Motor neuron (in vitro differentiated cells): ENCODE results near the gene SLCO2B1. TPM values are rescaled to one million over a fixed set of nuclear protein-coding genes. Genes with fewer than 3 reads are reported as not detected.
A peak's percentile ranks its signal among the peaks of the same experiment; 100 is the strongest.

Experiments
- ATAC-seq, 8 experiments: fragments of 200-7000 bp; cut with Tn5 transposase; replicated peaks in 6 of 8; 2 replicates each; pipeline ENCODE4 v1.8.0; 2021; ENCODE audit warnings: mild to moderate bottlenecking in 8 of 8, moderate library complexity in 8 of 8
- H3K27ac ChIP-seq, 2 donors: fragments of 250-450 bp; sonication (Bioruptor Pico); 2 replicates each; pipeline ENCODE4 v1.9.0; 2021; ENCODE audit warnings: antibody characterized with exemption in 2 of 2, mild to moderate bottlenecking in 2 of 2, moderate library complexity in 1 of 2
- H3K4me1 ChIP-seq, 2 donors: fragments of 250-450 bp; sonication (Bioruptor Pico); replicated peaks in 1 of 2; 2 replicates each; pipeline ENCODE4 v1.6.1; 2021; ENCODE audit warnings: antibody characterized with exemption in 2 of 2, mild to moderate bottlenecking in 2 of 2, moderate library complexity in 1 of 2
- H3K4me3 ChIP-seq, 5 donors: fragments of 250-450 bp; sonication (Bioruptor Pico); 2 replicates each; pipeline ENCODE4 v1.9.0; 2021; ENCODE audit warnings: antibody characterized with exemption in 5 of 5, mild to moderate bottlenecking in 5 of 5, moderate library complexity in 4 of 5
- WGBS, 10 experiments: fragments of 450-650 bp; shearing (Covaris generic); methylation state at CpG; one replicate each; pipeline ENCODE4 v1.0.0; 2022; 5-methylcytosine and 5-hydroxymethylcytosine counted together
- in situ Hi-C, 9 experiments: fragments of 400-800 bp; cut with MboI; loops; one replicate each; pipeline ENCODE4 v1.15.0; 2021; ENCODE audit warnings: low sequenced_read_pairs in 9 of 9, low pct_unique_long_range_greater_than_20kb in 2 of 9; ENCODE audit not compliant: unreplicated experiment in 9 of 9
- total RNA-seq, 8 experiments: library from RNA; unstranded; fragments of 300-600 nt; gene quantifications; 2 replicates each; pipeline versions ENCODE4 v1.2.3 to v1.2.4, GENCODE V29; 2022

SLCO2B1 gene
- total RNA-seq, 8 experiments from 2014 or later = 0.16 to 8.9 (median 0.59) TPM

DNA sequence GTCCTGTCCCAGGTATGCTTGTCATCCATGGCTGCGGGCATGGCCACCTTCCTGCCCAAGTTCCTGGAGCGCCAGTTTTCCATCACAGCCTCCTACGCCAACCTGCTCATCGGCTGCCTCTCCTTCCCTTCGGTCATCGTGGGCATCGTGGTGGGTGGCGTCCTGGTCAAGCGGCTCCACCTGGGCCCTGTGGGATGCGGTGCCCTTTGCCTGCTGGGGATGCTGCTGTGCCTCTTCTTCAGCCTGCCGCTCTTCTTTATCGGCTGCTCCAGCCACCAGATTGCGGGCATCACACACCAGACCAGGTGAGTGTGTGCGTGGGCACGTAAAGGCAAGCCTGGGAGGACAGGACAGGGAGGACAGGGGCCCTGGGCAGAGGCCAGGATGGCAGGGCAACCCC, 42.4 kb downstream of the SLCO2B1 start:
- in situ Hi-C loops = no loop called here
- no peak overlapping the region for H3K4me3 ChIP-seq
- no peak for ATAC-seq
- H3K27ac ChIP-seq = no peak overlapping the region
- H3K4me1 ChIP-seq = peaks cover 0 to 5% of the 10 kb centered on the region in 2 donors
- 80 to 100% (median 100%) methylated on average over 1 to 4 of the region's 15 CpGs; no CpG with 5 or more reads in 5 of the 10 experiments for WGBS, 10 experiments

DNA sequence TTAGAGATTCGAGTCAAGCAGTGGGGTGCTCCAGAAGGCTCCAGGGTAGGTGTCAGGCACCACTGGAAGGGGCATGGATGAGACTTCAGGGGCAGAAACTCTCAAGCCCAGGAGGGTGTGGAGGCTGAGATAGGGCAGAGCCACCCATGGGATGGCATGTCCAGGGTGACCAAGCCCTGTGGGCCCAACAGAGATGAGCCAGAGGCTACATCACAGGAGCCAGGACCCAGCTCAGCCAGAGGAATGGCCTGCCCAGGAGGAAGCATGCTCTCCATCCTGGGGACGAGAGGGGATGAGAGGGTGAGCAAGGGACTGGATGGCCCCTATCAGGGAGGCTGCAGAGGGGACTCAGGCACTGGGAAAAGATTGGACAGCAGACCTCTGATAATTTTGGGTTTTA, 42.8 kb downstream of the SLCO2B1 start:
- WGBS, 10 experiments = 33 to 43% methylated on average over 1 of the region's 2 CpGs; no CpG with 5 or more reads in 8 of the 10 experiments
- H3K27ac ChIP-seq = no peak overlapping the region
- no peak for ATAC-seq
- H3K4me3 ChIP-seq = no peak overlapping the region
- H3K4me1 ChIP-seq = peaks cover 0 to 5% of the 10 kb centered on the region in 2 donors
- in situ Hi-C loops = no loop called here

DNA sequence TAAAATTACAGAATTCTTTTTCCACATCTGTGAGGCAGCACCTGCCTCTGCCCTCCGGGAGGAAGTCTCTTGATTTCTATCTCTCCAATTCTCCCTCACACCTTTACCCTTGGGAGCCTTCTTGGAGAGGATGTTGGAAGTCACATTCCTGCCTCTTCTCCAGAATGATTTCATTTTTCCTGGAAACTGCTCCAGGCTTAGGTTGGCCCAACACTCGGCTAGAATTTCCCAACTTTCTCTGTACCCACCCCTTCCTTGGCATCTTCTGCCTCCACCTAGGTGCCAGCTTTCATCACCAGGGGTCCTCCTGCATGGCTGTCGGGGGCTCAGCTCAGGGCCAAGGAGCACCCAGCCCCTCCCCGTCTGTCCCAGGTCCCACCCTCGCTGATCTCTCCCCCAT, 43.2 kb downstream of the SLCO2B1 start:
- Histone ChIP-seq H3K4me1 (peaks cover 0 to 5% of the 10 kb centered on the region in 2 donors), H3K27ac (no peak overlapping the region), H3K4me3 (no peak overlapping the region)
- no peak for ATAC-seq
- 0 to 100% (median 8%) methylated on average over 1 to 2 of the region's 5 CpGs; no CpG with 5 or more reads in 3 of the 10 experiments for WGBS, 10 experiments
- in situ Hi-C loops = no loop called here

DNA sequence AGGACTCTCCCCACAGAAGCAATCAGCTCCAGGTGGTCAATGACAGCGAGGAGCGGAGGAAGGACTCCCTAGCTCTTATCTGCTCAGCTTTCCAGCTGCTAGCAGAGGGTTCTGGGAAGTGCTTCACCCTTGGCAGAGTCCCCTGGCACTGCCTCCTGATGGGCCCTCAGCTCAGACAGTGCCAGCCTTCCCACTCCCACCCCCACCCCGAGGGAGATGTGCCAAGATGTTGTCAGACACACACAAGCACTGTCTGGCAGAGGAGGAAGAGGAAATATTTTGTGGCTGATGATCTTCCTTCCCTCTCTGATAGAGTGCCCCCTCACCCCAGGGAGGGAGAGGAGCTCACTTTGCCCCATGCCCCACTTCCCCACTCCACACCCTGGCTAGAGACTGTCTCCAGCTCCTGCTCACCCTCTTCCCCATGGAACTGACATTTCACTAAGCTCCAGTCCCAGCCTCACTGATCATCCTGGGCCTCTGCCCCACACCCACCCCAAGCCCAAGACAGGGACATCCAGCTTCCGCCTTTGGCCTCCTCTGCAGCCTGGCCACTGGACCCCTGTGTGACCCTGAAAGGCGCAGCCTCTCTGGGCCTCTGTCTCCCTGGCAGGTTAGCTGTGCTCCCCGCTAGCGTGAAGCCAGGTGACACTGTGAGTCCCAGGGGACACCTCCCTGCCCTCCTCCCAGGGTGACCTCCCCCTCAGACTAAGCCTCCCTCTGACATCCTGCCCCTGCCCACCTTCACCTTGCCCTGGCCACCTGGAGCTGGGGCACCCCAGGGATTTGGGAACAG, 44.5 kb downstream of the SLCO2B1 start:
- no peak overlapping the region for H3K27ac ChIP-seq
- WGBS, 10 experiments = 80 to 100% methylated on average over 2 to 3 of the region's 7 CpGs; no CpG with 5 or more reads in 8 of the 10 experiments

DNA sequence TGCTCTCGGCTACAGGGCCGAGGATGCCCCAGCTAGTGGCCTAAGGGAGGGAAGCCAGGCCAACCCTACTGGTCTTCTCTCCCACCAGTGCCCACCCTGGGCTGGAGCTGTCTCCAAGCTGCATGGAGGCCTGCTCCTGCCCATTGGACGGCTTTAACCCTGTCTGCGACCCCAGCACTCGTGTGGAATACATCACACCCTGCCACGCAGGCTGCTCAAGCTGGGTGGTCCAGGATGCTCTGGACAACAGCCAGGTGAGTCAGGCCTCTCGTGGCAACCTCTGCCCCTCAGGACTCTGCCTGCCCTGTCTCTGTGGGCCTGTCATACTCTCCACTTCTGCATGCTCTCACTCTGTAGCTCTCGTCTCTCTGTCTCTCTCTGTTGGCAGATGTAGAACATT, 45.5 kb downstream of the SLCO2B1 start:
- WGBS, 10 experiments = 10 to 100% (median 59%) methylated on average over 1 to 4 of the region's 8 CpGs; no CpG with 5 or more reads in 4 of the 10 experiments
- ATAC-seq = peak in 2 of 8 experiments; percentile 24 to 41
- in situ Hi-C loops = no loop called here
- Histone ChIP-seq H3K4me1 (peaks cover 0 to under 1% of the 10 kb centered on the region in 2 donors), H3K4me3 (no peak overlapping the region), H3K27ac (no peak overlapping the region)

More for the DNA sequence above, 44.5 kb downstream of the SLCO2B1 start:
- H3K4me1 ChIP-seq = peaks cover 0 to 5% of the 10 kb centered on the region in 2 donors
- H3K4me3 ChIP-seq = no peak overlapping the region
- in situ Hi-C loops = no loop called here
- no peak for ATAC-seq

DNA sequence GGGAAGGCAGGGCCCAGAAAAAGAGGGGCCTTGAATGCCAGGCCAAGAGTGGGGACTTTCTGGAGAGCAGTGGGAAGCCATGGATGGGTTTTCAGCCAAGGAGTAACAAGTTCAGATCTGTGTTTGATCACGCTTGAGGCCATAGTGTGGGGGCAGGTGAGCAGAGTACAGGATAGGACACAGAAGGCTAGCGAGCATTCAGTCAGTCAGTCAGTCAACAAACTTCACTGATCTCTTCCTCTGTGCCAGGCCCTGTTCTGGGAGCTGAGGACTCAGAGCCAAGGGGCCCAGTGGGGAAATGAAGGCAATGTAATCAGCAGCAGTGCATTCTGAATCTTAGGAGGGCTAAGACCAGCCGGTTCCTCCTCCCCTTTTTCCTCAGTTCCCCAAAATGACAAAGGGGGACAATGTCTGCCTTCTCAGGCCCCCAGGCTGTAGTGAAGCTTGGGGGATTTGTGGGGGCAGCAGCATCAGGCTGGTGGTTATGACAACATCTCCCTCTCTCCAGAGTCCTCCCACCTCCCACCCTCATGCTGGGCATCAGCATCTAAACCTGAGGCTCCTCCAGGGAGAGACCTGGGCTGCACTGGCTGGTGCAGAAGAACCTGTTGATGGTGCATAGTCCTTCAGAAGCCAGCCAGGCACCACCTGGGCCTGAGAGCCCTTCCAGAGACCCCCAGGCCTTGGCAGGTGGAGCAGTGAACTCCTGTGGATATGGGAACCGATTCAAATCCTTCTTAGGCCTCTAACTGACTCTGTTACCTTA, 46.8 kb downstream of the SLCO2B1 start:
- in situ Hi-C loops = no loop called here
- ATAC-seq = no peak
- no peaks in the 10 kb centered on the region for H3K4me1 ChIP-seq
- no peak overlapping the region for H3K4me3 ChIP-seq
- WGBS, 10 experiments = 22 to 67% (median 56%) methylated on average over 1 to 3 of the region's 4 CpGs; no CpG with 5 or more reads in 6 of the 10 experiments
- H3K27ac ChIP-seq = no peak overlapping the region

DNA sequence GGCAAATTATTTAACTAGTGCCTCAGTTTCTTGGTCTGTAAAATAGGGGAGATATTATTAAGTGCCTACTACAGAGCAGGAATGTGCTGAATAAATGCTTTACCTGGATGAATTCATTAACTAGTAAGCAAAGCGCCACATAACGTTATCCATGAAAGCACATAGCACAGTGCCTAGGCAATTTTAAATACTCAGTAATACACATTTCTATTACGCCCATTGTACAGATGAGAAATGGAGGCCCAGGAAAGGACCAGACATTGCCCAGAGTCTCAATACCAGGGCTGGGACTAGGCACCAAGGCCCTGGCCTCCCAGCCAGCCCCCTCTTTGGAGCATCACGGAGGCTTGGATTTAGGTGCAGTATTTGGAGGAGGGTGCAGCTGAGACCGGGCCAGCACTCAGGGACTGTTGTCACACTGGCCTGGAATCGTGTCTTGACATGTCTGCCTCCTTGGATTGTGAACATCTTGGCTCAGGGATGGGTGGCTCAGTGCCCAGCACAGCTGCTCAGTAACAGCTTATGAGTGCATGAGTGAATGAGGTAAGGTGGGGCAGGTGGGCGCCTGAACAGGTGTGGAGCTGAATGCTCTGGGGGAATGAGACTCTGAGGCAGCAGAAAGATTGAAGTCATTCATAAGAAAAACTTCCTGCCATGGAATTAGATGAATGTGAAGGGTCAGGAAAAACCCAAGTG, 47.5 kb downstream of the SLCO2B1 start:
- ATAC-seq = no peak
- H3K4me3 ChIP-seq = no peak overlapping the region
- WGBS, 10 experiments = 40 to 100% (median 94%) methylated on average over 1 to 5 of the region's 7 CpGs; no CpG with 5 or more reads in 4 of the 10 experiments
- H3K4me1 ChIP-seq = no peaks in the 10 kb centered on the region
- no peak overlapping the region for H3K27ac ChIP-seq
- in situ Hi-C loops = no loop called here

DNA sequence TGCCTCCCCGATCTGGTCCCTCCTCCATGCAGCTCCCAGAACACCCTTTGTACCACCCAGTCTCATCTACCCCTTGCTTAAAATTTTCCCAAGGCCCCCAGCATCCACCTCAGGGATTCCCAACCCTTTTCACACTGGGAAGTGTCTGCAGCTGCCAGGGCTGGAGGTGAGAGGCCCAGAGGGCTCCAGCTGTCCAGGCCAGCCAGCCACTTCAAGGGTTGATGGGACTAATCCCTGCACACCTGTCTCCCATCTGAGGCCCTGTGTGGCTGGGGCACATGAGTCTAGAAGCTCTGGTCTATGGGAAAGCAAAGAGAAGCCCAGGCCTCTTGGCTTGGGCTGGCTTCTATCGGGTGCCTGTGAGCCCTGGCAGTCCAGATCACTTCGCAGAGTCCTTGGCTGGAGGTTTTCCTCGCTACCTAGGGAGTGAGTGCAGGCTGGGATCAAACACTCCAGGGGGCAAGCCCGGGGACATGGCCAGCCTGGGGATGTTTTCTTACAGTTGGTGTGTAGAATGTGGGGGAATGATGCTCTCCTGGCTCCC, 48.6 kb downstream of the SLCO2B1 start:
- in situ Hi-C loops = no loop called here
- no peak overlapping the region for H3K27ac ChIP-seq
- no peak overlapping the region for H3K4me3 ChIP-seq
- no peaks in the 10 kb centered on the region for H3K4me1 ChIP-seq
- WGBS, 10 experiments = 20 to 100% (median 23%) methylated on average over 1 to 2 of the region's 5 CpGs; no CpG with 5 or more reads in 5 of the 10 experiments
- ATAC-seq = no peak

DNA sequence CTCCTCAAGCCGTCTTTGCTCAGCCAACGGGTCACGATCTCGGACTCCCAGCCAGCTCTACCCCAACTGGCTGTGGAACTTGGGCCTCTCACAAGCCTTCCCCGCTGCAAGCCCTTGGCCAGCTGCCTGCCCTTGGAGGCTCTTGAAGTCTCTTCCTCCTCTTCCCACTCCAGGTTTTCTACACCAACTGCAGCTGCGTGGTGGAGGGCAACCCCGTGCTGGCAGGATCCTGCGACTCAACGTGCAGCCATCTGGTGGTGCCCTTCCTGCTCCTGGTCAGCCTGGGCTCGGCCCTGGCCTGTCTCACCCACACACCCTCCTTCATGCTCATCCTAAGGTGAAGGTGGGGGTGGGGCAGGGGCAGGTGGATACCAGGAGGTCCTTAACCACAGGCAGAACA, 49.1 kb downstream of the SLCO2B1 start:
- Histone ChIP-seq H3K27ac (no peak overlapping the region), H3K4me1 (no peaks in the 10 kb centered on the region), H3K4me3 (no peak overlapping the region)
- 43 to 100% (median 80%) methylated on average over 1 to 3 of the region's 10 CpGs; no CpG with 5 or more reads in 6 of the 10 experiments for WGBS, 10 experiments
- in situ Hi-C loops = loop anchor here in 1 of 9 experiments (10.0 kb wide), 1 partner anchor 55 kb away; no protein-coding TSS in a partner anchor
- ATAC-seq = no peak

DNA sequence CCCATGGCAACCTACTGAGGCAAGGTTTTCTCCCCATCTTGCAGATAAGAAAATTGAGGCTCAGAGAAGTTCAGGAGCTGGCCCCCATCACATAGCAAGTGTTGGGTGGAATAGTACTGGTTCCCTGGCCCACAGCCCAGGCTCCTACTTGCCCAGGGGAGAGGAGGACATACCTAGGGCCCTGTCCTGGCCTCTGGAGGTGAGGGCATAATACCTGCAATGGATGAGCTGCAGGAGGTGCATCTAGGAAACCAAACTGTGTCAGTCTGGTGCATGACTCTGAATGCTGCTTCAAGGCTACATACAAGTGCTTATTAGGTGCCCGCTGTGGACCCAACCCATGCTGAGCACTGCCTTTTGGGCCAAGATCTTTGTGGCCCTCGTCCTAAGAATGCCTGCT, 49.6 kb downstream of the SLCO2B1 start:
- no peak for ATAC-seq
- in situ Hi-C loops = loop anchor here in 1 of 9 experiments (10.0 kb wide), 1 partner anchor 56 kb away; no protein-coding TSS in a partner anchor
- no peaks in the 10 kb centered on the region for H3K4me1 ChIP-seq
- H3K27ac ChIP-seq = no peak overlapping the region
- no peak overlapping the region for H3K4me3 ChIP-seq
- WGBS, 10 experiments = 44 to 100% (median 95%) methylated on average over 1 to 2 of the region's 2 CpGs; no CpG with 5 or more reads in 6 of the 10 experiments

DNA sequence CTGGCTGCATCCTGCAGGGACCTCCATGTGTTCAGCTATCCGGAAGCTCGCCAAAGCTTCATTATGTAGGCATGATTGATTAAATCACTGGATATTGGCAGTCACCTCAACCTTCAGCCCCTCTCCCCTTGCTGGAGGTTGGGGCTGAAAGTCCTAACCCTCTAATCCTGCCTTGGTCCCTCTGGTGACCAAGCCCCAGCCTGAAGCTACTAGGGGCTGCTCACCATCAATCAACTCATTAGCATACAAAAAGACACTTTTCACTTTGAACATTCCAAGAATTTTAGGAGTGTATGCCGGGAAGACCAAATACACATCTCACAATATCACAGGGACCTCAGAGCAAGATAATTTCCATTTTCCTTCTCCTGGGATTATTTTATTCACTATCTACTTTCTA, 50.9 kb downstream of the SLCO2B1 start:
- WGBS, 10 experiments = 0 to 65% (median 23%) methylated on average over 1 to 3 of the region's 3 CpGs; no CpG with 5 or more reads in 5 of the 10 experiments
- Histone ChIP-seq H3K27ac (no peak overlapping the region), H3K4me3 (no peak overlapping the region), H3K4me1 (no peaks in the 10 kb centered on the region)
- in situ Hi-C loops = loop anchor here in 1 of 9 experiments (10.0 kb wide), 1 partner anchor 57 kb away; no protein-coding TSS in a partner anchor
- ATAC-seq = peak in 1 of 8 experiments; percentile 48

DNA sequence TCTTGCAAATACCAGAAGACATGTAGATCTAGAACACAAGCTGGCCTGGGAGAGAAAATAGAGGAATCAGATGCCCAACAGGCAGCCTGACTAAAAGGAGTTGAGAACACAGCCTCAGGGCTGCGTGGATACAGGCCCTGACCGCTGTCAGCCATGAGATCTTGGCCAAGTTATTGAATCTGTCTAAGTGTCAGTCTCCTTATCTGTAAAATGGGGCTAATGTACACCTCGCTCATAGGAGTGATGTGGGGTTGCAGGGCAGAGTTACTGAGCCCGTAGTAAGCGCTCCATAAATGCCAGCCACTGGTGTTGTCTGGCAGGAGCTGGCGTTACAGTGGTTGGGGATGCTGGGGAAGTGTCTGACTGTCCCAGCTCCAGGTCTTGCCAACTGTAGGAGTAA, 51.3 kb downstream of the SLCO2B1 start:
- no peak overlapping the region for H3K4me3 ChIP-seq
- WGBS, 10 experiments = 50 to 96% (median 76%) methylated on average over 1 to 6 of the region's 6 CpGs; no CpG with 5 or more reads in 2 of the 10 experiments
- ATAC-seq = no peak
- H3K27ac ChIP-seq = no peak overlapping the region
- H3K4me1 ChIP-seq = no peaks in the 10 kb centered on the region
- in situ Hi-C loops = loop anchor here in 1 of 9 experiments (10.0 kb wide), 1 partner anchor 57 kb away; no protein-coding TSS in a partner anchor
